ENCODE measurements around the gene AGER. TPM values are rescaled to one million over a fixed set of nuclear protein-coding genes. Genes with fewer than 3 reads are reported as not detected.
"Not testable (repeated sequence)": the region's sequence is repeated elsewhere in the genome, so short reads cannot be mapped to it uniquely, and the experiment has no call there.

The AGER gene
- total RNA-seq, 3 donors from 2014 or later = 5.3 to 8.1 (median 6.3) TPM

GRCh38 chr6:32213649-32214048 lies 29.6 kb upstream of the AGER start:
- H3K4me1 ChIP-seq (ENCODE audit: low read depth) = no peaks in the 10 kb centered on the region
- DNase-seq (no peak), ATAC-seq (no peak)
- intact Hi-C loops (cut with DNase I, micrococcal nuclease) = no loop called here
- no peaks in the 10 kb centered on the region for H3K36me3 ChIP-seq (ENCODE audit: low read depth)
- H3K9me3 ChIP-seq = no peaks in the 10 kb centered on the region
- no peak for TF ChIP-seq CTCF (IDR thresholded peaks at IDR 0.05)
- no peak overlapping the region for H3K4me3 ChIP-seq

- ATAC-seq = no peak
- Histone ChIP-seq H3K4me3 (no peak overlapping the region), H3K4me1 (ENCODE audit: low read depth) (no peaks in the 10 kb centered on the region), H3K36me3 (ENCODE audit: low read depth) (no peaks in the 10 kb centered on the region), H3K9me3 (no peaks in the 10 kb centered on the region)
- no peak for DNase-seq
- TF ChIP-seq CTCF (IDR thresholded peaks at IDR 0.05) = no peak
- intact Hi-C loops (cut with DNase I, micrococcal nuclease) = no loop called here
These were observed 28.2 kb upstream of the AGER start for GRCh38 chr6:32212076-32212760.

GRCh38 chr6:32211432-32211831 lies 27.4 kb upstream of the AGER start:
- DNase-seq; ATAC-seq; H3K4me1 ChIP-seq (ENCODE audit: low read depth); H3K36me3 ChIP-seq (ENCODE audit: low read depth); H3K9me3 ChIP-seq; H3K4me3 ChIP-seq; intact Hi-C loops (cut with DNase I, micrococcal nuclease): not testable (repeated sequence)

GRCh38 chr6:32210191-32210601 lies 26.1 kb upstream of the AGER start:
- TF ChIP-seq CTCF (IDR thresholded peaks at IDR 0.05) = no peak
- Histone ChIP-seq H3K4me1 (ENCODE audit: low read depth) (no peaks in the 10 kb centered on the region), H3K4me3 (no peak overlapping the region), H3K36me3 (ENCODE audit: low read depth) (no peaks in the 10 kb centered on the region), H3K9me3 (no peaks in the 10 kb centered on the region)
- ATAC-seq (no peak), DNase-seq (no peak)
- intact Hi-C loops (cut with DNase I, micrococcal nuclease) = no loop called here

- TF ChIP-seq CTCF (IDR thresholded peaks at IDR 0.05) = no peak
- ATAC-seq = no peak
- Histone ChIP-seq H3K4me1 (ENCODE audit: low read depth) (no peaks in the 10 kb centered on the region), H3K36me3 (ENCODE audit: low read depth) (no peaks in the 10 kb centered on the region), H3K4me3 (no peak overlapping the region), H3K9me3 (no peaks in the 10 kb centered on the region)
- no peak for DNase-seq
- intact Hi-C loops (cut with DNase I, micrococcal nuclease) = no loop called here
These were observed 24.9 kb upstream of the AGER start for GRCh38 chr6:32208996-32209395.

- no peaks in the 10 kb centered on the region for H3K36me3 ChIP-seq (ENCODE audit: low read depth)
- no peak for TF ChIP-seq CTCF (IDR thresholded peaks at IDR 0.05)
- no peak for DNase-seq
- no peak for ATAC-seq
- H3K4me3 ChIP-seq = no peak overlapping the region
- H3K4me1 ChIP-seq (ENCODE audit: low read depth) = no peaks in the 10 kb centered on the region
- intact Hi-C loops (cut with DNase I, micrococcal nuclease) = no loop called here
- H3K9me3 ChIP-seq = no peaks in the 10 kb centered on the region
These were observed 20.2 kb upstream of the AGER start for GRCh38 chr6:32204268-32204715.
